Pancreas (tissue), 10 donors: ENCODE measurements around the gene DSCAM. TPM values are rescaled to one million over a fixed set of nuclear protein-coding genes. Genes with fewer than 3 reads are reported as not detected.
"Not testable (repeated sequence)": the region's sequence is repeated elsewhere in the genome, so short reads cannot be mapped to it uniquely, and the experiment has no call there.

Experiments
- ATAC-seq, 4 donors: fragments of 200-7000 bp; cut with Tn5 transposase; one replicate each; pipeline versions ENCODE4 v1.8.0 to v1.9.1; 2020; ENCODE audit warnings: mild to moderate bottlenecking in 4 of 4, moderate library complexity in 4 of 4
- DNase-seq, 6 donors: peaks; one replicate each; pipeline ENCODE4 v3.0.0-alpha.2; 2020
- FAIRE-seq: peaks from 2 replicates; lab custom pipeline; 2012; peaks lifted over from hg19 to GRCh38; lab: Jason Lieb, UNC
- H3K27ac ChIP-seq, 4 donors: fragments of 200-600 bp; sonication (generic); 1 replicate in 3 of 4; 2 replicates in 1 of 4; pipeline versions ENCODE4 v1.5.0 to v1.8.0; 2020
- H3K27me3 ChIP-seq, 4 donors: fragments of 200-600 bp; one replicate each; pipeline ENCODE4 v1.8.0; 2021
- H3K36me3 ChIP-seq, 3 donors: fragments of 200-600 bp; sonication (generic) in 1 of 3; one replicate each; pipeline versions ENCODE4 v1.5.0 to v1.8.0; 2020 to 2021
- H3K4me1 ChIP-seq, 3 donors: fragments of 200-600 bp; one replicate each; pipeline ENCODE4 v1.8.0; 2021
- H3K4me3 ChIP-seq, 4 donors: fragments of 200-600 bp; sonication (generic) in 2 of 4; one replicate each; pipeline versions ENCODE4 v1.5.0 to v1.8.0; 2020 to 2021
- H3K9me3 ChIP-seq, 4 donors: fragments of 200-600 bp; one replicate each; pipeline ENCODE4 v1.8.0; 2021
- WGBS, 2 donors: extraction: QIAGEN DNeasy Blood & Tissue Kit; methylation state at CpG; one replicate each; pipeline ENCODE4 v1.1.7; 2013; 5-methylcytosine and 5-hydroxymethylcytosine counted together
- intact Hi-C, 3 donors: fragments of 100-400 bp; cut with DNase I; formaldehyde crosslinking; loops; one replicate each; pipeline versions ENCODE4 v1.11.1 to v1.14.2; 2022
- polyA plus RNA-seq, 2 donors: library from polyadenylated mRNA; stranded (reverse); fragments of 200-250 nt; gene quantifications; one replicate each; pipeline ENCODE4 v1.2.3, GENCODE V29; 2013
- total RNA-seq, 6 donors: library from RNA; stranded (reverse); fragmentation: NEBNext Ultra II Directional in 4 of 6; extraction: Animal tissue kit (Norgen Biotek cat#: 25700) in 4 of 6; gene quantifications; one replicate each; pipeline versions ENCODE4 v1.2.1 to v1.2.4, GENCODE V29; 2021 to 2023
- TF ChIP-seq, protein P1 (sequence below), 4 donors: fragments of 200-600 bp; sonication (generic) in 3 of 4; IDR thresholded peaks; one replicate each; pipeline versions ENCODE4 v1.5.0 to v1.8.0; 2021; ENCODE audit warnings: antibody characterized with exemption in 4 of 4
- donor health status: healthy with polysubstance abuse.
- donor health status: DM: no; HTN: no; CAD: no; lungs with moderate emphysema.
- donor health status: DM: no; HTN: no; CAD: no.
- donor health status: control.
- donor health status: control.
- donor health status: Bipolar disorder and iron deficiency.
- donor health status: DM: yes; HTN: yes; CAD: no.
- donor health status: DM: no; HTN: no; CAD: no.
- donor health status: DM: no; HTN: no; CAD: no.
- donor health status: DM: yes; HTN: yes; CAD: no.

Gene DSCAM
- total and polyA plus RNA-seq, 8 donors: 0.05 to 0.77 (median 0.14) TPM

DNA sequence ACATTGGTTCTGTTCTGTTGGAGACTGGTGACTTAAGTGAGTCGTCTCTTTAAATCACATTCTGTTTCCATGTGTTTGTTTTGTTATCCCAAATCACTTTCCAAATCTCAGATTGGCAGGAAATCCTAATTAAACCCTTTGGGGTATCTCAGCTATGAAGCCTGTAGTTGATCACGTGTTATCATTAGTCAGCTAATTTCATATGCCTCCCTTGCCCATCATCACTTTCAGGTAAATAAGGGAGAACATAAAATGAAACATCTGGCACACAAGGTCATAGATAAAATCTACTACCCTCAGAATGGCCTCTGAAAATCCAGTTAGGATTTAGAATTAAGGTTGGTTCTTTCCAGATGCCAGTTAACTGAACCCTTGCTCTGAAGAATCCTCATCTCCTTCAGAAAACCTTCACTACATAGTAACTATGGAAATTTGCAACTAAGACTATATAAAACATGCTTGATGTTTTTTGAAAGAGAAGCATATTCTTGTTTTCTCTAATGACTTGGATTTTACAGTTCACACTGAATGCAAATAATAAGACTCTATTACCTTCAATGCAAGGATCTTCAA, 401.5 kb downstream of the DSCAM start:
- Histone ChIP-seq H3K4me1 (no peaks in the 10 kb centered on the region), H3K27ac (no peak overlapping the region), H3K4me3 (no peak overlapping the region), H3K36me3 (no peaks in the 10 kb centered on the region), H3K9me3 (no peaks in the 10 kb centered on the region), H3K27me3 (no peaks in the 10 kb centered on the region)
- TF ChIP-seq, protein P1, sequence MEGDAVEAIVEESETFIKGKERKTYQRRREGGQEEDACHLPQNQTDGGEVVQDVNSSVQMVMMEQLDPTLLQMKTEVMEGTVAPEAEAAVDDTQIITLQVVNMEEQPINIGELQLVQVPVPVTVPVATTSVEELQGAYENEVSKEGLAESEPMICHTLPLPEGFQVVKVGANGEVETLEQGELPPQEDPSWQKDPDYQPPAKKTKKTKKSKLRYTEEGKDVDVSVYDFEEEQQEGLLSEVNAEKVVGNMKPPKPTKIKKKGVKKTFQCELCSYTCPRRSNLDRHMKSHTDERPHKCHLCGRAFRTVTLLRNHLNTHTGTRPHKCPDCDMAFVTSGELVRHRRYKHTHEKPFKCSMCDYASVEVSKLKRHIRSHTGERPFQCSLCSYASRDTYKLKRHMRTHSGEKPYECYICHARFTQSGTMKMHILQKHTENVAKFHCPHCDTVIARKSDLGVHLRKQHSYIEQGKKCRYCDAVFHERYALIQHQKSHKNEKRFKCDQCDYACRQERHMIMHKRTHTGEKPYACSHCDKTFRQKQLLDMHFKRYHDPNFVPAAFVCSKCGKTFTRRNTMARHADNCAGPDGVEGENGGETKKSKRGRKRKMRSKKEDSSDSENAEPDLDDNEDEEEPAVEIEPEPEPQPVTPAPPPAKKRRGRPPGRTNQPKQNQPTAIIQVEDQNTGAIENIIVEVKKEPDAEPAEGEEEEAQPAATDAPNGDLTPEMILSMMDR (IDR thresholded peaks at IDR 0.05): no peak
- ATAC-seq (peak in 2 of 4 donors; percentile 44 to 66), DNase-seq (no peak), FAIRE-seq (no peak)
- intact Hi-C loops: no loop called here
- WGBS, 2 donors: 43 to 46% methylated on average over 2 of the region's 2 CpGs

DNA sequence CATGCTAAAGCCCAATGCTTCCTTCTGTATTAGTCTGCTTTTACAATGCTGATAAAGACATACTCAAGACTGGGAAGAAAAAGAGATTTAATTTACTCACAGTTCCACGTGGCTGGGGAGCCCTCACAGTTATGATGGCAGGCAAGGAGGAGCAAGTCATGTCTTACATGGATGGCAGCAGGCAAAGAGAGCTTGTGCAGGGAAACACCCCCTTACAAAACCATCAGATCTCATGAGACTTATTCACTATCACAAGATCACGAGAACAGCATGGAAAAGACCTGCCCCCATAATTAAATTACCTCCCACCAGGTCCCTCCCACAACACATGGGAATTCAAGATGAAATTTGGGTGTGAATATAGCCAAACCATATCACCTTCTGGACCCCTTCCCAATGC, 407.4 kb downstream of the DSCAM start:
- ATAC-seq, H3K4me1 ChIP-seq, FAIRE-seq, intact Hi-C loops, H3K9me3 ChIP-seq, H3K4me3 ChIP-seq, H3K27ac ChIP-seq, H3K27me3 ChIP-seq, DNase-seq, H3K36me3 ChIP-seq: not testable (repeated sequence)
- 25 to 53% methylated on average over 2 of the region's 2 CpGs for WGBS, 2 donors

DNA sequence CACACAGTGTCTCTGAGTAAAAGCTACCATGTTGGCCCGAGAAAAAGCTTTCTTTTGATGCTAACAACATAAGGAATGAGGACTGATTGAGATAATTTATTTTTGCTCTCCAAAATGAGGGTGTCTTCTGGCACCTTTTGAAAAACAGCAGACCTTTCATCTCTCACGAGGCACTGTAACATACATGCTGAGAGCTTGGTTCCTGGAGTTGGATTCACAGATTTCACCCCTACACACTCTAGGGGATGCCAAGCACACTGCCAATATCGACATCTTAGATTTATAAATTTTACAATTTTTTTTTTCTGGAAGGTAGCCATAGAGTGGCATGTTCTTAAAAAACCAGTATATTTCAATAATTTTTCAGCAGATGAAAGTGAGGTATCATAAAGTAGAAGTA, 408.3 kb downstream of the DSCAM start:
- H3K4me3 ChIP-seq: no peak overlapping the region
- intact Hi-C loops: no loop called here
- H3K27ac ChIP-seq: no peak overlapping the region
- ATAC-seq: no peak
- DNase-seq: no peak
- H3K9me3 ChIP-seq: no peaks in the 10 kb centered on the region
- H3K27me3 ChIP-seq: peaks cover 0 to 7% (median 0%) of the 10 kb centered on the region in 4 donors
- H3K4me1 ChIP-seq: no peaks in the 10 kb centered on the region
- TF ChIP-seq, protein P1 (IDR thresholded peaks at IDR 0.05): no peak
- FAIRE-seq: no peak
- no peaks in the 10 kb centered on the region for H3K36me3 ChIP-seq
- 57 to 62% methylated on average over 3 of the region's 3 CpGs for WGBS, 2 donors

DNA sequence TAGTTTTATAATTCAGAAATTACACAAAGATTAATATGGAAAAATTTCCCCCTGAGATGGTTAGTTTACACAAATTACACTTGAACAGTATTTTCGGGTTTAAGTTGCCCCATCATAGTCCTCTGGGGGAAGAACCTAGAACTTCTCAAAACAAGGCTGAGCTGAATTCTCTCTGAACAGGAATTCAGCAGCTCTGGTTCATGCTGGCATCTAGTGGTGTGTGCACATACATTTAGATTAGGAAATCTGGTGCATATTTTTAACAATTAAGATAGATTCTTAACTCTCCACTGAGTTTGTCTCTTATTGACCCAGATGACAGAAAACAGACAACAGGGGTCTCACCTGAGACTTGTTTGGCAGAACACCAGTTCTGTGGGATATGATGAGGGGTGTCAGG, 410.7 kb downstream of the DSCAM start:
- Histone ChIP-seq H3K4me1 (no peaks in the 10 kb centered on the region), H3K36me3 (no peaks in the 10 kb centered on the region), H3K27ac (no peak overlapping the region), H3K4me3 (no peak overlapping the region), H3K27me3 (peaks cover 0 to 9% (median 0%) of the 10 kb centered on the region in 4 donors), H3K9me3 (no peaks in the 10 kb centered on the region)
- no peak for ATAC-seq
- intact Hi-C loops: no loop called here
- TF ChIP-seq, protein P1 (IDR thresholded peaks at IDR 0.05): no peak
- WGBS, 2 donors: 36 to 46% methylated on average over 1 of the region's 1 CpG
- no peak for FAIRE-seq
- no peak for DNase-seq

DNA sequence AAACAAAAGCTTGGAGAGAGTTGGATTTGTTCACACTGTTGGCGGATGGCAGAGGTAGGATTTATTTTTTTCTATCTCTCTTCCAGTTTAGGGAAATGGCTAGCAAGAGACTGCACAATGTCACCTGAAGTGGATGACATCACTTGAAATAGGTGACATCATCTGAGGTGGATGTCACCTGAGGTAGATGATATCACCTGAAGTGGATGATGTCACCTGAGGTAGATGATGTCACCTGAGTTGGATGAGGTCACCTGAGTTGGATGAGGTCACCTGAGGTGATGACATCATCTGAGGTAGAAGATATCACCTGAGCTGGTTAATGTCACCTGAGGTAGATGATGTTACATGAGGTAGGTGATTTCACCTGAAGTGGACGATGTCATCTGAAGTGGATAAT, 413.4 kb downstream of the DSCAM start:
- TF ChIP-seq, protein P1 (IDR thresholded peaks at IDR 0.05): no peak
- ATAC-seq (no peak), FAIRE-seq (no peak), DNase-seq (no peak)
- WGBS, 2 donors: 87 to 91% methylated on average over 2 of the region's 2 CpGs
- Histone ChIP-seq H3K9me3 (no peaks in the 10 kb centered on the region), H3K27me3 (peaks cover 0 to 9% (median 0%) of the 10 kb centered on the region in 4 donors), H3K4me1 (no peaks in the 10 kb centered on the region), H3K4me3 (no peak overlapping the region), H3K36me3 (no peaks in the 10 kb centered on the region), H3K27ac (no peak overlapping the region)
- intact Hi-C loops: no loop called here
